Measurements from ENCODE around the gene TERB2.

The TERB2 gene

GRCh38 chr15:45027220-45027619 is 70.7 kb downstream of the TERB2 start:
- no peak for DNase-seq (ENCODE audit: low read depth)
- H3K9ac ChIP-seq (ENCODE audit: low read length), result no peak overlapping the region

More at GRCh38 chr15:45027220-45027619, 70.7 kb downstream of the TERB2 start:
- no peak overlapping the region for H3K4me3 ChIP-seq (ENCODE audit: low read length)
- no peaks in the 10 kb centered on the region for H3K27me3 ChIP-seq (replicated peaks; ENCODE audit: control insufficient read depth, insufficient read depth, low read length)
- H3K4me1 ChIP-seq (ENCODE audit: control insufficient read depth, insufficient read depth, low read length), result peaks cover 12% of the 10 kb centered on the region
- no peaks in the 10 kb centered on the region for H3K36me3 ChIP-seq (ENCODE audit: control insufficient read depth, insufficient read depth, low read length, severe bottlenecking)
- H3K9me3 ChIP-seq (ENCODE audit: control insufficient read depth, low read length), result no peaks in the 10 kb centered on the region

Measured in adipocyte (in vitro differentiated cells).